NCI-H2196 (cell line): ENCODE data around the gene COX5A.

Source experiments
- DNase-seq: peaks from one replicate; lab custom pipeline; 2025; ENCODE audit not compliant: unreplicated experiment; lab: John Stamatoyannopoulos, UW

The COX5A gene

DNA sequence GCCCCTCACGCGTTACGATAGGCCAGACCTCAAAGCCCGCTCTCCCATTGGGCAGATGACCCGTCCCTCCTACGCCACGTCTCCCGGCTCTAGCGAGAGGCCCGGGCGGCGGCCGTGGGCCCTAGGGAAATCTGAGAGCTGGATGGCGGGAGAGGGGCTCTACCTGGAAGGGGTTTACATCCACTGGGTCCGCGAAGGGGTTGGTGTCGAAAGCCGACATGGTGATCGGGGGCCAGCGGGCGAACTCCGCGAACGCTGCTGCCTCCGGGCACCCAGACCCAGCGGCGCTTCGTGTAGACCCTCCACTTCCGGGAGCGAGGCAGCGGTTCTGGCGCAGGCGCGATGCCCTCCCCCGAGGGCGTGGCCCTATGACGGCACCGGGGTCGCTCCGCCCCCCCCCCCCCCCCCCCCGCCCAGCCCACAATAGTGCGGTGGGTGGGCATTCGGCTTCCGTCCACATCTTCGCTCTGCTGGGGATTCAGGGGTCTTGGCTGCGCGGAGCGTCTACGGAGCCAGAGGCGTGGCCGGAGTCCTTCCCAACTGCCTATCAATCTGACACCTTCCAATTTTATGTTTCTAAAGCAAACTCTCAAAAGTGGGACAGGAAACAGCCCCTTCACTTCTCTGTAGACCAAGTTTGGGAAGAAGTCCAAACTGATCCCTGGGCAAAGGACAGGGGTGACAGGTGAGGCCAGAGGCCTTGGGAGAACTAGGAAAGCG, 64.7 kb downstream of the COX5A start, which contains the start of gene SCAMP2:
Gene SCAMP2, minus strand, starts transcription at position 330 of the 720 bp plus-strand sequence. Its CDS starts 110 bp downstream, at position 220.
- peak; percentile 71 for DNase-seq

GRCh38 chr15:74872702-74873035, 65.2 kb downstream of the COX5A start:
- DNase-seq = no peak

- DNase-seq = no peak
Observed at GRCh38 chr15:74870436-74871215, 67.2 kb downstream of the COX5A start.
